K562 (cell line): ENCODE measurements around the gene PSMG3. TPM values are rescaled to one million over a fixed set of nuclear protein-coding genes. Genes with fewer than 3 reads are reported as not detected.

Experiments used
- ATAC-seq: fragments of 200-7000 bp; cut with Tn5 transposase; 3 replicates; pipeline ENCODE4 v1.9.1; 2020; ENCODE audit warnings: moderate library complexity
- BruUV-seq: library from RNA; stranded (reverse); fragments of 400-500 nt; replicated peaks from 2 replicates; lab custom pipeline; 2021; lab: Mats Ljungman, UMichigan
- CTCF ChIA-PET: fragments of 300-600 bp; formaldehyde crosslinking; extraction: SDS; loops from one replicate; lab custom pipeline; 2021; ENCODE audit warnings: low intra/inter-chr PET ratio; lab: Yijun Ruan, JAX
- POLR2A ChIA-PET: fragments of 300-600, 350-650 bp; sonication (Branson Sonifier 250); formaldehyde crosslinking; extraction: SDS; loops from one replicate; lab custom pipeline; 2021; ENCODE audit warnings: antibody characterized with exemption, inconsistent platforms; lab: Yijun Ruan, JAX
- DNase-seq, 4 experiments: peaks; one replicate each; pipeline versions ENCODE4 v3.0.0 to v3.0.0-alpha.2; 2011 to 2018; ENCODE audit warnings: low spot score in 3 of 4, mixed read lengths in 3 of 4; ENCODE audit errors: extremely low read depth in 1 of 4
- FAIRE-seq: peaks from 2 replicates; lab custom pipeline; 2011; peaks lifted over from hg19 to GRCh38; lab: Jason Lieb, UNC
- H2AFZ ChIP-seq: 2 replicates; pipeline ENCODE4 v1.6.0; 2011; ENCODE audit warnings: low read depth, low read length, control low read depth, inconsistent platforms
- H3K27ac ChIP-seq: fragments of 200-600 bp; 3 replicates; pipeline ENCODE4 v1.8.0; 2011; ENCODE audit warnings: low read depth, mild to moderate bottlenecking, control low read depth, inconsistent platforms, low read length, moderate library complexity, mixed read lengths; ENCODE audit errors: extremely low read depth
- H3K27me3 ChIP-seq, 2 experiments: fragments of 300-600 bp in 1 of 2; 2 replicates in 1 of 2; 3 replicates in 1 of 2; pipeline versions ENCODE4 v1.6.0 to v1.8.0; 2011; ENCODE audit warnings: inconsistent platforms in 2 of 2, low read length in 2 of 2, mild to moderate bottlenecking in 1 of 2, mixed read lengths in 1 of 2, moderate library complexity in 1 of 2; ENCODE audit not compliant: control insufficient read depth in 2 of 2, insufficient read depth in 2 of 2
- H3K36me3 ChIP-seq: fragments of 300-600 bp; 3 replicates; pipeline ENCODE4 v1.8.0; 2011; ENCODE audit warnings: mild to moderate bottlenecking, low read length, inconsistent platforms; ENCODE audit not compliant: control insufficient read depth, insufficient read depth
- H3K4me1 ChIP-seq, 2 experiments: fragments of 200-600 bp in 1 of 2; replicated peaks in 1 of 2; 2 replicates in 1 of 2; 3 replicates in 1 of 2; pipeline versions ENCODE4 v1.5.1 to v1.8.0; 2011; ENCODE audit warnings: inconsistent platforms in 2 of 2, low read length in 2 of 2, mild to moderate bottlenecking in 1 of 2, mixed read lengths in 1 of 2, moderate library complexity in 1 of 2; ENCODE audit not compliant: control insufficient read depth in 2 of 2, insufficient read depth in 2 of 2
- H3K4me2 ChIP-seq: 2 replicates; pipeline ENCODE4 v1.6.1; 2011; ENCODE audit warnings: low read length, control low read depth, inconsistent platforms, mixed read lengths; ENCODE audit not compliant: insufficient read depth
- H3K4me3 ChIP-seq: fragments of 200-600 bp; sonication (generic), shearing (Covaris generic); 2 replicates; pipeline ENCODE4 v1.5.1; 2016; ENCODE audit warnings: control low read depth, inconsistent platforms
- H3K79me2 ChIP-seq: fragments of 200-600 bp; 3 replicates; pipeline ENCODE4 v1.8.0; 2011; ENCODE audit warnings: low read length, inconsistent platforms; ENCODE audit not compliant: control insufficient read depth, insufficient read depth
- H3K9ac ChIP-seq, 2 experiments: 2 replicates each; pipeline versions ENCODE4 v1.6.0 to v1.6.1; 2011; ENCODE audit warnings: low read depth in 2 of 2, low read length in 2 of 2, control low read depth in 1 of 2, inconsistent platforms in 1 of 2, mild to moderate bottlenecking in 1 of 2, mixed read lengths in 1 of 2; ENCODE audit not compliant: insufficient read depth in 1 of 2
- H3K9me1 ChIP-seq: one replicate; pipeline ENCODE4 v1.6.0; 2011; ENCODE audit warnings: inconsistent platforms, mild to moderate bottlenecking, low read length, moderate library complexity; ENCODE audit not compliant: control insufficient read depth, insufficient read depth
- H3K9me3 ChIP-seq: replicated peaks from 2 replicates; pipeline ENCODE4 v1.5.1; 2011; ENCODE audit warnings: low read depth, low read length, inconsistent platforms; ENCODE audit not compliant: control insufficient read depth, insufficient read depth
- H4K20me1 ChIP-seq: replicated peaks from 2 replicates; pipeline ENCODE4 v1.6.1; 2011; ENCODE audit warnings: low read length, inconsistent platforms, mixed read lengths; ENCODE audit not compliant: control insufficient read depth, insufficient read depth
- BMI1 ChIP-seq: fragments of 150-350 bp; IDR thresholded peaks from 2 replicates; pipeline ENCODE4 v1.6.1; 2014; ENCODE audit warnings: low read length
- CCAR2 ChIP-seq: fragments of 200-400 bp; formaldehyde crosslinking; IDR thresholded peaks from 2 replicates; pipeline ENCODE4 v1.6.1; 2017; ENCODE audit warnings: mild to moderate bottlenecking, low read depth, low read length
- EP400 ChIP-seq: fragments of 450-650 bp; IDR thresholded peaks from 2 replicates; pipeline ENCODE4 v1.6.1; 2017; ENCODE audit warnings: antibody characterized with exemption, mild to moderate bottlenecking, moderate library complexity
- HDAC1 ChIP-seq, 2 experiments: fragments of 450-650 bp; IDR thresholded peaks; 2 replicates each; pipeline ENCODE4 v1.6.1; 2016 to 2017; ENCODE audit warnings: inconsistent platforms in 1 of 2, mild to moderate bottlenecking in 1 of 2, moderate library complexity in 1 of 2
- PTRF ChIP-seq: fragments of 450-650 bp; IDR thresholded peaks from 2 replicates; pipeline ENCODE4 v1.6.1; 2016; ENCODE audit warnings: mild to moderate bottlenecking, missing genetic modification characterization, missing compliant biosample characterization
- RBM25 ChIP-seq: fragments of 200-400 bp; formaldehyde crosslinking; IDR thresholded peaks from 2 replicates; pipeline ENCODE4 v1.6.1; 2018; ENCODE audit warnings: low read length, low read depth, moderate library complexity; ENCODE audit not compliant: severe bottlenecking
- SAP30 ChIP-seq: fragments of 200-600 bp; sonication (generic); IDR thresholded peaks from 2 replicates; pipeline ENCODE4 v1.6.1; 2012; ENCODE audit warnings: borderline replicate concordance, low read depth, mild to moderate bottlenecking, moderate library complexity, low read length, control low read depth, inconsistent platforms; ENCODE audit not compliant: insufficient read depth, poor library complexity, severe bottlenecking
- SOX6 ChIP-seq: fragments of 450-650 bp; IDR thresholded peaks from 2 replicates; pipeline ENCODE4 v1.6.1; 2014; ENCODE audit warnings: mild to moderate bottlenecking
- STAT5A ChIP-seq: IDR thresholded peaks from 2 replicates; pipeline ENCODE4 v1.6.1; 2012; ENCODE audit warnings: low read length, inconsistent platforms, borderline replicate concordance
- TCF3 ChIP-seq: sonication (generic); formaldehyde crosslinking; IDR thresholded peaks from 2 replicates; pipeline ENCODE4 v1.4.0; 2020; ENCODE audit warnings: mild to moderate bottlenecking, missing genetic modification reagents
- TCFL5 ChIP-seq: fragments of 250-450 bp; sonication (Bioruptor Pico); conservative IDR thresholded peaks from 2 replicates; pipeline ENCODE4 v1.6.1; 2021; ENCODE audit warnings: mild to moderate bottlenecking, moderate library complexity, matching md5 sums
- TFAM ChIP-seq: fragments of 250-450 bp; sonication (Bioruptor Pico); conservative IDR thresholded peaks from 2 replicates; pipeline ENCODE4 v1.5.0; 2021; ENCODE audit warnings: mild to moderate bottlenecking, moderate library complexity
- YY1 ChIP-seq, 3 experiments: IDR thresholded peaks; 2 replicates each; pipeline ENCODE4 v1.6.1; 2011; ENCODE audit warnings: low read length in 2 of 3, mild to moderate bottlenecking in 2 of 3, moderate library complexity in 2 of 3, borderline replicate concordance in 1 of 3, control low read depth in 1 of 3, low read depth in 1 of 3; ENCODE audit not compliant: insufficient read depth in 3 of 3, insufficient replicate concordance in 2 of 3, control insufficient read depth in 1 of 3, insufficient read length in 1 of 3; ENCODE audit errors: extremely low read depth in 1 of 3
- ZEB2 ChIP-seq: fragments of 450-650 bp; IDR thresholded peaks from 2 replicates; pipeline ENCODE4 v1.6.1; 2016
- ZNF395 ChIP-seq: fragments of 200-800 bp; sonication (Bioruptor generic); IDR thresholded peaks from 2 replicates; pipeline ENCODE4 v1.6.1; 2017; ENCODE audit warnings: missing genetic modification characterization, missing compliant biosample characterization
- ZNF589 ChIP-seq: fragments of 200-800 bp; sonication (Bioruptor generic); IDR thresholded peaks from 2 replicates; pipeline ENCODE4 v1.6.1; 2016; ENCODE audit warnings: low read depth, missing genetic modification characterization, missing compliant biosample characterization
- ZNF655 ChIP-seq: fragments of 250-450 bp; sonication (Bioruptor Pico); IDR thresholded peaks from 2 replicates; pipeline ENCODE4 v1.5.0; 2021
- WGBS: fragments of 100-300 bp; shearing (Covaris generic); methylation state at CpG from one replicate; pipeline ENCODE4 v1.1.6; 2016; ENCODE audit warnings: low coverage, mixed read lengths; ENCODE audit not compliant: insufficient coverage; ENCODE audit errors: missing lambda C conversion rate; 5-methylcytosine and 5-hydroxymethylcytosine counted together
- in situ Hi-C: fragments of 300-500 bp; cut with MboI; formaldehyde crosslinking; loops from 4 replicates; pipeline ENCODE4 v1.15.0; 2018; ENCODE audit warnings: inconsistent platforms, mixed read lengths
- intact Hi-C: fragments of 100-400 bp; cut with micrococcal nuclease; formaldehyde crosslinking; loops from 2 replicates; pipeline ENCODE4 v1.14.2; 2022
- polyA plus RNA-seq, 8 experiments: library from polyadenylated mRNA; depleted of rRNA in 4 of 8; stranded (reverse) in 5 of 8; unstranded in 3 of 8; fragments of >200 nt; fragmentation: Nextera tagmentation in 2 of 8; fragmentation: Illumina TruSeq in 1 of 8; extraction: Ambion mirVana in 2 of 8; extraction: Trizol in 1 of 8; gene quantifications; 2 replicates each; pipeline versions ENCODE4 v1.2.1 to v1.2.3, GENCODE V29; 2011 to 2014; ENCODE audit warnings: inconsistent platforms in 1 of 8, missing spikeins in 1 of 8
- total RNA-seq, 7 experiments: library from RNA; depleted of rRNA in 6 of 7; stranded (reverse); fragments of >200 nt in 6 of 7; fragmentation: Illumina TruSeq in 2 of 7; extraction: Trizol in 2 of 7; gene quantifications; 2 replicates each; pipeline versions ENCODE4 v1.2.1 to v1.2.3, GENCODE V29; 2011 to 2021; ENCODE audit warnings: low replicate concordance in 1 of 7
- TF ChIP-seq, protein P1 (sequence below): sonication (generic); formaldehyde crosslinking; IDR thresholded peaks from 2 replicates; pipeline ENCODE4 v1.9.0; 2022; ENCODE audit warnings: mild to moderate bottlenecking, missing genetic modification reagents

PSMG3 gene
- total and polyA plus RNA-seq, 9 of the 15 experiments (the other 6 are each of a cell fraction or from before 2014, with no cell fraction given) = 34.8 to 122 (median 80.1) TPM

- ATAC-seq = peak; percentile 75
- peak in 1 of 2 experiments; percentile 79; a peak in 2 of 4 replicates for TF ChIP-seq HDAC1 (IDR thresholded peaks at IDR 0.05)
- peak; percentile 19; the same call in 1 of the 2 replicates for TF ChIP-seq STAT5A
- TF ChIP-seq SOX6 = peak; percentile 77
- TF ChIP-seq BMI1 = peak; percentile 100
- TF ChIP-seq TCFL5 = no peak
- TF ChIP-seq, protein P1, sequence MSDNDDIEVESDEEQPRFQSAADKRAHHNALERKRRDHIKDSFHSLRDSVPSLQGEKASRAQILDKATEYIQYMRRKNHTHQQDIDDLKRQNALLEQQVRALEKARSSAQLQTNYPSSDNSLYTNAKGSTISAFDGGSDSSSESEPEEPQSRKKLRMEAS = peak; percentile 52; the same call in 1 of the 2 replicates
- TF ChIP-seq SAP30 = peak; percentile 25
- TF ChIP-seq TFAM (CRISPR knock-in tag) = no peak
- no peak for TF ChIP-seq EP400
- TF ChIP-seq CCAR2 = no peak
- no peak for TF ChIP-seq PTRF (tag)
- TF ChIP-seq ZNF655 = no peak
- TF ChIP-seq ZEB2 = peak; percentile 31; the same call in 1 of the 2 replicates
- TF ChIP-seq YY1 (IDR thresholded peaks at IDR 0.05; ENCODE audit: borderline replicate concordance in 1 of 3, control insufficient read depth in 1 of 3, extremely low read depth in 1 of 3, insufficient read depth in 3 of 3, insufficient read length in 1 of 3, insufficient replicate concordance in 2 of 3, low read depth in 1 of 3, low read length in 2 of 3) = peak in 1 of 3 experiments; percentile 12
- no peak for TF ChIP-seq ZNF589 (CRISPR knock-in tag)
- TF ChIP-seq ZNF395 = 0 out of 2 replicates have a peak, but pooled peaks have one; percentile 40
- TF ChIP-seq TCF3 (CRISPR knock-in tag) = peak; percentile 74
- no peak for TF ChIP-seq RBM25
Observed at GRCh38 chr7:1537535-1538412, 32.1 kb downstream of the PSMG3 start.

More at GRCh38 chr7:1537535-1538412, 32.1 kb downstream of the PSMG3 start:
- H3K27me3 ChIP-seq = no peaks in the 10 kb centered on the region
- H3K36me3 ChIP-seq = peaks cover 56% of the 10 kb centered on the region; the same call in 2 of the 3 replicates
- FAIRE-seq (peak; percentile 100), DNase-seq (peak; percentile 92 to 98 (median 96))
- no peak overlapping the region for H3K4me3 ChIP-seq
- H3K9ac ChIP-seq = peak overlapping the region in 1 of 2 experiments; percentile 73; a peak in 2 of 4 replicates
- H3K79me2 ChIP-seq = peaks cover 56% of the 10 kb centered on the region
- ChIA-PET POLR2A (interaction anchor here (0.7 to 1.4 kb wide), 2 partner anchors 11 to 13 kb away, joined by 3 to 6 read pairs; no protein-coding TSS in a partner anchor), CTCF (interaction anchor here (1.7 kb wide), 1 partner anchor 34 kb away, joined by 4 read pairs; the partner anchor contains the start of gene INTS1)
- H3K27ac ChIP-seq = peak overlapping the region; percentile 25; the same call in 2 of the 3 replicates
- H3K4me1 ChIP-seq = peaks cover 29 to 81% of the 10 kb centered on the region in 2 experiments
- peaks cover 14% of the 10 kb centered on the region for H3K9me1 ChIP-seq
- BruUV-seq = no TSS peak
- H2AFZ ChIP-seq = no peak overlapping the region
- H3K4me2 ChIP-seq = peak overlapping the region; percentile 45
- intact Hi-C loops (no loop called here), in situ Hi-C loops (no loop called here)
- no peaks in the 10 kb centered on the region for H3K9me3 ChIP-seq
- WGBS = 25% methylated on average over 36 of the region's 56 CpGs
- H4K20me1 ChIP-seq = peaks cover 46% of the 10 kb centered on the region
